GM21528 (cell line): ENCODE results near the gene BTBD9.
A peak's percentile ranks its signal among the peaks of the same experiment; 100 is the strongest.

Source experiments
- ATAC-seq: cut with Tn5 transposase; IDR thresholded peaks from one replicate; pipeline ENCODE4 v1.9.1; 2021; ENCODE audit warnings: mild to moderate bottlenecking, moderate library complexity; ENCODE audit not compliant: unreplicated experiment, low FRiP score

The BTBD9 gene

GRCh38 chr6:38603496-38603895 is 36.2 kb downstream of the BTBD9 start:
- no peak for ATAC-seq

DNA sequence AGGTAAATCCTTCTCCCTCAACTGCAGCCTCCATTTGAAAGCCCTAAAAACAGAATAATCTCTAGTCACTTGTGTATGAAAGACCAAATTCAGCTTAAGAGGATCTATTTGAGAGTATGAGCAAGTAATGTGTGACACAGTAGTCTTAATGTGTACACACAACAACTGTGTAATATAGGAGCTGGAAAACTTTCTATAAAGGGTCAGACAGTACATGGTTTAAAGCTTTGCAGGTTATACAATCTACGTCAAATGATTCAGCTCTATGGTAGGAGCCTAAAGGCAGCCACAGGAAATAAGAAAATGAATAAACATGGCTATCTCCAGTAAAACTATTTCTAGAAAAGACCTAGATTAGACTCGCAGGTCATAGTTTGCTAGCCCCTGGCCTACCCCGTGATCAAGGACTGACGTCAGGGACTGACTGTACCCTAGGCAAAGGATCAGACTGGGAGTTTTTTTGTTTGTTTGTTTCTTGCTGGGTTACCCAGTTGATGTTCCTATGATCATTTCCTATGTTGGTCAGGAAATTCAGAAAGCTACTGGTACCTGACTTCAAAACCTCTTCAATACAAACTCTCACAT is 39.7 kb downstream of the BTBD9 start:
- ATAC-seq: no peak

DNA sequence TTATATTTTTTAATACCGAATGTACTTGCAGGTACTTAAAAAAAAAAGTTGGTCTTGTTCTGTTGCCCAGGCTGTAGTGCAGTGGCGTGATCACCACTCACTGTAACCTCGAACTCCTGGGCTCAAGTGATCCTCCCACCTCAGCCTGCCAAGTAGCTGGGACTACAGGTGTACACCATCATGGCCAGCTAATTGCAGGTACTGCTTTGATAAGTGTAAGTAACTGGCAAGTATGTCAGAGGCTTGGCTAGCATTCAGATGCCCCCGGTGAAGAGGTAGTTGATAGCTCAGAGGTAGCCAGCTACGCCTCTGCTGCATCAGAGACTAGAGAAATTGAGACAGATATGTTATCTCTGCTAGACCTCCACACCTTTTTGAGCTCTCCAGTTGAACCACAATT is 40.5 kb downstream of the BTBD9 start:
- ATAC-seq: no peak

GRCh38 chr6:38593998-38594665 is 45.6 kb downstream of the BTBD9 start:
- ATAC-seq: no peak

- ATAC-seq: no peak
Measured at GRCh38 chr6:38593409-38593808, 46.3 kb downstream of the BTBD9 start.

- no peak for ATAC-seq
Measured at GRCh38 chr6:38591439-38591838, 48.3 kb downstream of the BTBD9 start.

DNA sequence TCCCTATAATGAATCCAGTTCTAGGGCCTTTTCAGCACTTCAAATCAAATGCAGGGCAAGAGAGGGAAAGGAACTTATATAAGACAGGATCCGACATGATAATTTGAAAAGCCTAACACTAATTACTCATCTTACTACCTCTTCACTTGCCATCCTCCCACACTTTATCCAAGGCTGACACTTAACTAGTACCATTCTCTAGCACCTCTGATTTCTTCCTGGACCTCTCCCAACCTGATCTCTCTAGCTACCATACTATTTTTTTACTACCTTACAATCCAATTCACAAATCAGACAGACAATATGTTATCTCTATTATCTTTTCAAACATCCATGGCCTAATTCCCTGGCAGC is 50.4 kb downstream of the BTBD9 start:
- ATAC-seq: no peak

GRCh38 chr6:38588631-38589366 is 50.9 kb downstream of the BTBD9 start:
- no peak for ATAC-seq

- no peak for ATAC-seq
Measured at GRCh38 chr6:38587766-38588362, 51.9 kb downstream of the BTBD9 start.

DNA sequence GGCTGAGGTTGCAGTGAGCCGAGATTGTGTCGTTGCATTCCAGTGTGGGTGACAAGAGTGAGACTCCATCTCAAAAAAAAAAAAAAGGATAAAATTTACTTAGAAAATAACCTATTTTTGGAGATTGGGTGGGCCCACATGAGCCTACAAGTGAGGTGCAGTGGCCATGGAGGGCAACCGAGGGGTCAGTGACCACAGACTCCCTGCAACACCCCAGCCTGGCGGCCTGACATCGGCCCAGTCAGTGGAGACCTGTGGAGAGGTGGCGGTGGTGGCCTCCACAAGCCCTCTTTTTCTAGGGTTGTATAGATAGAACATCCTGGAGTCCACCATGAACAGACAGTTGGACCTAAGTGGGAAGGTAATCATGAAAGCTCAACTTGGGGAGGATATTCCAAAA is 52.7 kb downstream of the BTBD9 start:
- ATAC-seq: no peak

DNA sequence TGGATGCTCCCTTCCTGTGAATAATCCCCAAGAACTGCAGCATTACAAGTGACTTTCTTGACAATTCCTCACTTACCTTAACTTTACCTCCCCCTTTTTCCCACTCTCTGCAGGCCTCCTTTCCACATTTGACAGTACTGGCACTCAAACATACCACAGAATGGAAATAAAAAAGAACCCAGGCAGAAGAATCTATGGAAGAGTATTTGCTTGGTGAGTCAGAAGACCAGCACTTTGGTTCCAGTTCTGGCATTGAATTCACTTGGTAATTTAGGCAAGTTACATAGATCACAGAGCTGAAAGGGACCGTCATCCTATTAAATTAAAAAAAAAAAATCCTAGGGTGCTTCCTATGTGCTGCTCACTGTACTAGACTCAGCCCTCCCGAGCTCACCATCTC is 55.0 kb downstream of the BTBD9 start:
- no peak for ATAC-seq

DNA sequence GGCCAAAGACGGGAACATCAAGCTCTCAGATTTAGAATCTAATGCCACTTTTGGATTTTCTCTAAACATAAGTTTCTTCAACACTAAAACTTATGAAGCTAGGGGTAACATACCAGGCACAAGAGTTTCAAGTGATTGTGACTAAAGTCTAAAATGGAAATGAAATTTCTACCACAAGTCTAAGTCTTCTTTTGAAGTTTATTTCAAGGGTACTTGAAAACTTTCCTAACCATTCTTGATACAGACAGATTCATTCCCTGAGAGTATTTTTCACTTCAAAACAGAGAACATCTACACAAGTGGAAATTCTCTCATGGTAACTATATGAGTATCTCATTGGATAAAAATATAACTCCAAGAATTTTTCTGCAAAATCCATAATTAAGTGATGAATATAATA is 56.2 kb downstream of the BTBD9 start:
- ATAC-seq: no peak

- ATAC-seq: no peak
Measured at GRCh38 chr6:38580030-38580429, 59.7 kb downstream of the BTBD9 start.

DNA sequence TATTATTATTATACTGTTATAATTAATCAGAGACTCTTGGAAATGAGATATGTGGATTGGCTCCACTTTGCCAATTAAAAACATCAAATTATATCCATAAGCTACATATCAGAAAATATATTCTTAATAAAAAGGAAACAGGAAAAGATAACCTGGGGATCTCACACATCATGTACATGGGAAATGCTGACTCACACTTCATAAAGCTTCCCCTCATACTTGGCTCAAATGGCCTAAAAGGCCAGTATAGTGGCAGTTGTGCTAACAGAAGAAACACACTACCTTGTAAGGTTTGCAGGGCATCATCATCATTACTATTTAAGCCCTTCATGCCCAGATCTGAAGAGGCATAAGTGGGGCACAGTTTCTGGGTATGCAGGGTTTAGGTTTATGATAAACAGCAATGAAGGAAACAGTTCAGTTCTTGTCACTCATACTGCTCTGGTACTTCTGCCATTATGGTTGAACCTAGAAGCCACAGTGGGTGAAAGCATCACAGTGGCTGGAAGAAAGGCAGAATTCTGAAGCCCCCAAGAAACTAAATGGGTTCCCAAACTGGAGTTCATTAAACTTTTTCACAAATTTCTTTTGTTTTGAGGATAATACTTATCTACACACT is 60.6 kb downstream of the BTBD9 start:
- ATAC-seq: no peak

GRCh38 chr6:38578075-38578474 is 61.7 kb downstream of the BTBD9 start:
- ATAC-seq: no peak

GRCh38 chr6:38577492-38577891 is 62.2 kb downstream of the BTBD9 start:
- no peak for ATAC-seq

GRCh38 chr6:38573801-38574395 is 65.8 kb downstream of the BTBD9 start:
- no peak for ATAC-seq

- ATAC-seq: peak; percentile 66
Measured at GRCh38 chr6:38572186-38572813, 67.4 kb downstream of the BTBD9 start.

DNA sequence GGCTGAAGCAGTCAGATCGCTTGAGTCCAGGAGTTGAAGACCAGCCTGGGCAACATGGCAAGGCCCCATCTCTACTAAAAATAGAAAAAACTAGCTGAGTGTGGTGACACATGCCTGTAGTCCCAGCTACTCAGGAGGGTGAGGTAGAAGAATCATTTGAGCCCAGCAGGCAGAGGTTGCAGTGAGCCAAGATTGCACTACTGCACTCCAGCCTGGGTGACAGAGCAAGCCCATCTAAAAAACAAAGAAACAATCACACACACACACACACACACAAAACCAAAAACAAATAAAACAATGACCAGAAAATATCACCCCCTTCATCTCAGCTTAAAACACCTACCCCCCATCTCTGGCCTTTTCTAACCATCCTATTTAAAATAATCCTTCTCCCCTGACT is 68.0 kb downstream of the BTBD9 start:
- no peak for ATAC-seq

DNA sequence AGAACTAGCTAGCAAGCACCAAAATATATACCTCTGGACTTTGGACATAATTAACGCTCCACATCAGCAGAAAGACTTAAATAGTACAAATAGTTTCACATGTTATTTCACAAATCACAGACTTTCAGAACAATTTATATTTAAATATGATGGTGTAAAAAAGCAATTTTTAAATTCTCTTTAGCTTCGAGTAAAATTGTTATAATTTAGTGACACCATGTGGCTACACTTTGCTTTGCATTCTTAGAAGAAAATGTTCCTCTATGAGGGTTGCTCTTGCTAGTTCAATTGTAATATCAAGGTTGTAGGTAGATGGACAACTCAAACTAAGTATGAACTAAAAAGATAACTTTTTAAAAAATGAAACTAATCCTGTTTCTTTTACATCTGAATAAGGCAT is 69.0 kb downstream of the BTBD9 start:
- no peak for ATAC-seq
